Right atrium auricular region (tissue), 2 donors: ENCODE data around the gene COX7A2. TPM values are rescaled to one million over a fixed set of nuclear protein-coding genes. Genes with fewer than 3 reads are reported as not detected.

ENCODE experiments used
- DNase-seq: peaks from one replicate; pipeline ENCODE4 v3.0.0-alpha.2; 2019; ENCODE audit warnings: low spot score
- H3K27ac ChIP-seq, 2 donors: fragments of 200-600 bp; sonication (generic); 1 replicate in 1 of 2; 2 replicates in 1 of 2; pipeline ENCODE4 v1.5.1; 2016 to 2019
- H3K27me3 ChIP-seq, 2 donors: fragments of 200-600 bp; sonication (generic); one replicate each; pipeline versions ENCODE4 v1.5.1 to v1.6.0; 2017 to 2019
- H3K36me3 ChIP-seq: fragments of 200-600 bp; sonication (generic); one replicate; pipeline ENCODE4 v1.5.1; 2016
- H3K4me1 ChIP-seq, 2 donors: fragments of 200-600 bp; sonication (generic); one replicate each; pipeline versions ENCODE4 v1.5.1 to v1.6.0; 2017 to 2019
- H3K4me3 ChIP-seq, 2 donors: fragments of 200-600 bp; sonication (generic); 1 replicate in 1 of 2; 2 replicates in 1 of 2; pipeline ENCODE4 v1.5.1; 2017 to 2019; ENCODE audit warnings: mild to moderate bottlenecking in 1 of 2, moderate library complexity in 1 of 2
- H3K9me3 ChIP-seq, 2 donors: fragments of 200-600 bp; sonication (generic); one replicate each; pipeline ENCODE4 v1.5.1; 2019
- total RNA-seq, 2 donors: library from RNA; depleted of rRNA; stranded (reverse); fragments of >200 nt; gene quantifications; one replicate each; pipeline ENCODE4 v1.1.0, GENCODE V29; 2016
- TF ChIP-seq, protein P1 (sequence below), 2 donors: fragments of 200-600 bp; sonication (generic); IDR thresholded peaks; one replicate each; pipeline ENCODE4 v1.5.1; 2019; ENCODE audit warnings: antibody characterized with exemption in 2 of 2

Gene COX7A2
- total RNA-seq, 2 donors from 2014 or later: 647 to 2,028 TPM

DNA sequence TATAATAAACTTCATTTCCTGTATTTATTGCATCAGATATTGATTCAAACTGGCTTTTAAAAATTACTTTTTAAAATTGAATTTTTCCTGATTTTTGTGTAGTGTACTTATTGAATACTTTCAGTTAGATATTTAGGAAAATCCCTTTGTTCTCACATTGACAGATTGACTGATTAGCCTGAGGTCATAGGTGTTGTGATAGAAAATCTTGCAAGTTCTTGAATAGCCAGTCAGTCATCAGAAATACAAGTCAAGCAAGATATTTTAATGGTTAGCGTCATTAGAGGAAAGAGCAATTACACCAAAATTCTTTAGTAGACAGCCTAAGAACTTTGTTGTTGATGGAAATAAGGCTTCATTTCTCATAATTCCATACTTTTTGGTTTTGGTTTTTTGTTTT lies 44.4 kb upstream of the COX7A2 start:
- no peak for DNase-seq
- no peak overlapping the region for H3K4me3 ChIP-seq

DNA sequence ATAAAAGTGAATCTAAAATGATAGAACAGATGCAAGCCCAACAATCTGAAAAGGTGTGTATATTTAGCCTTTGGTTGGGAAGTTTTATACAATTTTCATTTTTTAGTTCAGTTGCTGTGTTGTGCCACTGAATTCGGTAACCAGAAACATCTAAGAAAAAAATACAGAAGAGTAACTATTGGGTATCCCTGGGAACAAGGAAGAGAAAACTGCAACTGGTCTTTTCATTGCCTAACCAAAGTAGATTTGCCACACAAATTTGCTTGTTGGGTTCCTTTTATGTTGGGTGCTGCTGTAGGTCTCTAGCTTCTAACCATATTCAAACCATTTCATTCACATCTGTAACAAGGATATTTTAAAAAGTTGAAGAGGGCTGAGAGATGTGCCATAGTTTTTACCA lies 43.8 kb upstream of the COX7A2 start:
- DNase-seq: no peak
- TF ChIP-seq, protein P1, sequence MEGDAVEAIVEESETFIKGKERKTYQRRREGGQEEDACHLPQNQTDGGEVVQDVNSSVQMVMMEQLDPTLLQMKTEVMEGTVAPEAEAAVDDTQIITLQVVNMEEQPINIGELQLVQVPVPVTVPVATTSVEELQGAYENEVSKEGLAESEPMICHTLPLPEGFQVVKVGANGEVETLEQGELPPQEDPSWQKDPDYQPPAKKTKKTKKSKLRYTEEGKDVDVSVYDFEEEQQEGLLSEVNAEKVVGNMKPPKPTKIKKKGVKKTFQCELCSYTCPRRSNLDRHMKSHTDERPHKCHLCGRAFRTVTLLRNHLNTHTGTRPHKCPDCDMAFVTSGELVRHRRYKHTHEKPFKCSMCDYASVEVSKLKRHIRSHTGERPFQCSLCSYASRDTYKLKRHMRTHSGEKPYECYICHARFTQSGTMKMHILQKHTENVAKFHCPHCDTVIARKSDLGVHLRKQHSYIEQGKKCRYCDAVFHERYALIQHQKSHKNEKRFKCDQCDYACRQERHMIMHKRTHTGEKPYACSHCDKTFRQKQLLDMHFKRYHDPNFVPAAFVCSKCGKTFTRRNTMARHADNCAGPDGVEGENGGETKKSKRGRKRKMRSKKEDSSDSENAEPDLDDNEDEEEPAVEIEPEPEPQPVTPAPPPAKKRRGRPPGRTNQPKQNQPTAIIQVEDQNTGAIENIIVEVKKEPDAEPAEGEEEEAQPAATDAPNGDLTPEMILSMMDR (IDR thresholded peaks at IDR 0.05): no peak
- no peaks in the 10 kb centered on the region for H3K9me3 ChIP-seq
- H3K36me3 ChIP-seq: no peaks in the 10 kb centered on the region
- peaks cover 0 to 31% of the 10 kb centered on the region in 2 donors for H3K4me1 ChIP-seq
- H3K4me3 ChIP-seq: no peak overlapping the region
- H3K27me3 ChIP-seq: no peaks in the 10 kb centered on the region
- H3K27ac ChIP-seq: no peak overlapping the region

More for the DNA sequence above, 44.4 kb upstream of the COX7A2 start:
- Histone ChIP-seq H3K27ac (no peak overlapping the region), H3K36me3 (no peaks in the 10 kb centered on the region), H3K4me1 (peaks cover 0 to 30% of the 10 kb centered on the region in 2 donors), H3K9me3 (no peaks in the 10 kb centered on the region), H3K27me3 (no peaks in the 10 kb centered on the region)
- TF ChIP-seq, protein P1 (IDR thresholded peaks at IDR 0.05): no peak

DNA sequence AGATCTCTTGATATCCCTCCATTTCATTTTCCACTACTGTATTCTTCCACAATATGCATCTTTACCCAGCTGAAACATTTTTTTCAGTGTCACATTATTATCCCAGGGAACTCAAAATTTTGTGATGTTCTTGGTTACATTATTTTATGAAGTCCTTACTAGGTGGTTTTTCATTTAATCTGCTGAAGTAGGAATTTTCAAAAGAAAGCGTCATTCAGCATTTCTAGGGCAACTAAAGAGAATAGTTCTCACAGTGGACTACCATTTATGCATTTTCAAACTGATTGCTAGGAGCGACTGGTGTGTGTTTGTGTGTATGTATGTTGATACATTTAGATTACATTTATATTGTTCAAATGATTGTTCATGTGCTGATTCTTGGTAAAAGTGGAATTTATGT lies 43.4 kb upstream of the COX7A2 start:
- TF ChIP-seq, protein P1 (IDR thresholded peaks at IDR 0.05): no peak
- Histone ChIP-seq H3K4me3 (no peak overlapping the region), H3K27ac (no peak overlapping the region), H3K27me3 (no peaks in the 10 kb centered on the region), H3K9me3 (no peaks in the 10 kb centered on the region), H3K36me3 (no peaks in the 10 kb centered on the region), H3K4me1 (peaks cover 0 to 32% of the 10 kb centered on the region in 2 donors)
- DNase-seq: no peak

DNA sequence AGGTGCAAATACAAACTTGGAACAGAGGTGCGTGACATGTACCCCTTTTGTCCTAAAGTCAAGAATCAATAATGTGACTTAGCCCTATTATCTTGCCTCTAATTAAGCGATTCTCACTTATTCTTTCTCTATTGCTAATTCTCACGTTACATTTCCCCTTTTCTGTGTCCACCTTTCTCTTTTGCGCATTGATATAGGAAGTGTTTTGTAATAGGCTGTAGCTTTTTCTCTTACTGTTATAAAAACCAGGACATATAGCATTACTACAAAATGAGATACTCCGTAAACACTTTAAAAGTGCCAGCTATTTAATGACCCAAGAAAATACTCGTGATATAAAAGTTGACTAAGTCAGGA lies 41.7 kb upstream of the COX7A2 start:
- H3K4me1 ChIP-seq: peaks cover 0 to 31% of the 10 kb centered on the region in 2 donors
- no peaks in the 10 kb centered on the region for H3K27me3 ChIP-seq
- H3K9me3 ChIP-seq: no peaks in the 10 kb centered on the region
- no peaks in the 10 kb centered on the region for H3K36me3 ChIP-seq
- TF ChIP-seq, protein P1 (IDR thresholded peaks at IDR 0.05): no peak
- peak overlapping the region; percentile 84 to 88 for H3K4me3 ChIP-seq
- peak overlapping the region; percentile 89 for H3K27ac ChIP-seq
- no peak for DNase-seq

DNA sequence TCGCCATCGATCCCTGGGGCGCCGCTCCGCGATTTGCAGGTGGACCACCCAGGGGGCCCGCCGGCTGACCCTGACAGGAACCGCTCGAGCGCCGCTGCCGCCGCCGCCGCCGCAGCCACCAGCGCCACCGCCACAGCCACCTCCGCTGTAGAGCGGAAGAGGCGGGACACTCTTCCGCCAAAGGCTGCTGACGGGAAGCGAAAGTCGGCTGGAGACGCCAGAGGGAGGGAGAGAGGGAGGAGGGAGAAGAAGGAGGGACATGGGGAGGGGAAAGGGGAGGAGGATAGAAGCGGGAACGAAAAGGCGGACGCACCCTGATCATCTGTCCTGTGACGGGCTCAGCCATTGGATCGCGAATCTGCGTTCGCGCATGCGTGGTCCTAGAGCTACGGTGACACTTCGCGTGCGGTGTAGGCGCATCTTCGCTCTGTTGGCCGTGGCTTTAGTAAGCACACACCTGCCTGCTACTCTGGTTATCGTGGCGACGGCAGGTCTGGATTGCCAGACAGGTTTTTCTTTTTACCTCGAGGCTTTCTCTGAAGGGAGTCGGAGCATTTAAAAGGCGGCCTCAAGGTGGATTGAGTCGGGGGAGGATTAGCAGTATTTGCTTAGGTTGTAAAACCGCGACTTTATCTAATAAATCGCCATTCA lies 41.2 kb upstream of the COX7A2 start, which contains the start of gene TMEM30A:
Gene TMEM30A (minus strand): TSS at position 161 of the 651 bp plus-strand sequence. CDS start 154 bp downstream, at position 7.
- Histone ChIP-seq H3K36me3 (no peaks in the 10 kb centered on the region), H3K9me3 (no peaks in the 10 kb centered on the region), H3K27me3 (no peaks in the 10 kb centered on the region), H3K27ac (peak within 1 kb of the TSS; percentile 89), H3K4me1 (peaks cover 0 to 36% of the 10 kb centered on the region in 2 donors), H3K4me3 (peak within 1 kb of the TSS; percentile 84 to 88)
- TF ChIP-seq, protein P1 (IDR thresholded peaks at IDR 0.05): peak in 1 of 2 donors; percentile 32
- peak; percentile 98 for DNase-seq
